ENCODE measurements around the gene MKRN2. TPM values are rescaled to one million over a fixed set of nuclear protein-coding genes. Genes with fewer than 3 reads are reported as not detected.
"Not testable (repeated sequence)": the region's sequence is repeated elsewhere in the genome, so short reads cannot be mapped to it uniquely, and the experiment has no call there.

Gene MKRN2
- total and polyA plus RNA-seq, 2 of the 13 experiments (the other 11 are each of a cell fraction or from before 2014, with no cell fraction given): 25.5 to 34.3 TPM

DNA sequence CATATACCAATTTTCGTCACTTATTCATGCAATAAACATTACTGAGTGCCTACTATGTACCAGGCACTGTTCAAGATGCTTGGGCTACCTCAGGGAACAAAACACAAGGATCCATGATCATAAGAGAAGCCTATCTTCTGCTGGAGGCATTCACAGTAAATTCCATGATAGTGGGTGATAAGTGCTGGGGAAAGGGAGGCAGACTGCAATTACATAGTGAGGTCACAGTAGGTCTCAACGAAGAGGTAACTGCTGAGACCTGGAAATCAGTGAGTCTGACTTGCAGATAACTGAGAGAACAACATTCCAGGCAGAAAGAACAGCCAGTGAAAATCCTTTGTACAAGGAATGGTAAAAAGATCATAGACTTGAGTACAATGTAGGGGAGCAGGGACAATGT, 73.4 kb downstream of the MKRN2 start (continued):
- TF ChIP-seq, protein P1, sequence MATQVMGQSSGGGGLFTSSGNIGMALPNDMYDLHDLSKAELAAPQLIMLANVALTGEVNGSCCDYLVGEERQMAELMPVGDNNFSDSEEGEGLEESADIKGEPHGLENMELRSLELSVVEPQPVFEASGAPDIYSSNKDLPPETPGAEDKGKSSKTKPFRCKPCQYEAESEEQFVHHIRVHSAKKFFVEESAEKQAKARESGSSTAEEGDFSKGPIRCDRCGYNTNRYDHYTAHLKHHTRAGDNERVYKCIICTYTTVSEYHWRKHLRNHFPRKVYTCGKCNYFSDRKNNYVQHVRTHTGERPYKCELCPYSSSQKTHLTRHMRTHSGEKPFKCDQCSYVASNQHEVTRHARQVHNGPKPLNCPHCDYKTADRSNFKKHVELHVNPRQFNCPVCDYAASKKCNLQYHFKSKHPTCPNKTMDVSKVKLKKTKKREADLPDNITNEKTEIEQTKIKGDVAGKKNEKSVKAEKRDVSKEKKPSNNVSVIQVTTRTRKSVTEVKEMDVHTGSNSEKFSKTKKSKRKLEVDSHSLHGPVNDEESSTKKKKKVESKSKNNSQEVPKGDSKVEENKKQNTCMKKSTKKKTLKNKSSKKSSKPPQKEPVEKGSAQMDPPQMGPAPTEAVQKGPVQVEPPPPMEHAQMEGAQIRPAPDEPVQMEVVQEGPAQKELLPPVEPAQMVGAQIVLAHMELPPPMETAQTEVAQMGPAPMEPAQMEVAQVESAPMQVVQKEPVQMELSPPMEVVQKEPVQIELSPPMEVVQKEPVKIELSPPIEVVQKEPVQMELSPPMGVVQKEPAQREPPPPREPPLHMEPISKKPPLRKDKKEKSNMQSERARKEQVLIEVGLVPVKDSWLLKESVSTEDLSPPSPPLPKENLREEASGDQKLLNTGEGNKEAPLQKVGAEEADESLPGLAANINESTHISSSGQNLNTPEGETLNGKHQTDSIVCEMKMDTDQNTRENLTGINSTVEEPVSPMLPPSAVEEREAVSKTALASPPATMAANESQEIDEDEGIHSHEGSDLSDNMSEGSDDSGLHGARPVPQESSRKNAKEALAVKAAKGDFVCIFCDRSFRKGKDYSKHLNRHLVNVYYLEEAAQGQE (IDR thresholded peaks at IDR 0.05; ENCODE audit: borderline replicate concordance in 1 of 2, low read depth in 1 of 2, low read length in 2 of 2): no peak
- TF ChIP-seq, protein P2, sequence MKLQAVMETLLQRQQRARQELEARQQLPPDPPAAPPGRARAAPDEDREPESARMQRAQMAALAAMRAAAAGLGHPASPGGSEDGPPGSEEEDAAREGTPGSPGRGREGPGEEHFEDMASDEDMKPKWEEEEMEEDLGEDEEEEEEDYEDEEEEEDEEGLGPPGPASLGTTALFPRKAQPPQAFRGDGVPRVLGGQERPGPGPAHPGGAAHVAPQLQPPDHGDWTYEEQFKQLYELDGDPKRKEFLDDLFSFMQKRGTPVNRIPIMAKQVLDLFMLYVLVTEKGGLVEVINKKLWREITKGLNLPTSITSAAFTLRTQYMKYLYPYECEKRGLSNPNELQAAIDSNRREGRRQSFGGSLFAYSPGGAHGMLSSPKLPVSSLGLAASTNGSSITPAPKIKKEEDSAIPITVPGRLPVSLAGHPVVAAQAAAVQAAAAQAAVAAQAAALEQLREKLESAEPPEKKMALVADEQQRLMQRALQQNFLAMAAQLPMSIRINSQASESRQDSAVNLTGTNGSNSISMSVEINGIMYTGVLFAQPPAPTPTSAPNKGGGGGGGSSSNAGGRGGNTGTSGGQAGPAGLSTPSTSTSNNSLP (IDR thresholded peaks at IDR 0.05; ENCODE audit: low read depth, low read length): no peak

DNA sequence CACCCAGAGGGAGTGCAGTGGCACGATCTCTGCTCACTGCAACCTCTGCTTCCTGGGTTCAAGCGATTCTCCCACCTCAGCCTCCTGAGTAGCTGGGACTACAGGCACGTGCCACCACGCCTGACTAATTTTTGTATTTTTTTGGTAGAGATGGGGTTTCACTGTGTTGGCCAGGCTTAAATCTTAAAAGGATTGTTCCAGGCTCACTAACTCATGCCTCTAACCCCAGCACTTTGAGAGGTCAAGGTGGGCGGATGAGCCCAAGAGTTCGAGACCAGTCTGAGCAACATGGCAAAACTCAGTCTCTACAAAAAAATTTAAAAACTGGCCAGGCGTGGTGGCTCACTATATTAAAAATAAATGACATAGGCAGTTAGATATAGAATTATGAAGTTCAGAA, 74.0 kb downstream of the MKRN2 start:
- H2AFZ ChIP-seq (ENCODE audit: low read length); H3K4me3 ChIP-seq (replicated peaks in 1 of 3; ENCODE audit: insufficient read depth in 1 of 3, low read depth in 2 of 3, low read length in 3 of 3); CTCF ChIA-PET (ENCODE audit: low intra/inter-chr PET ratio, low total read pairs); BruUV-seq (replicated peaks); DNase-seq (ENCODE audit: low spot score); in situ Hi-C loops (cut with HindIII; ENCODE audit: extremely low pct_ligation_motif_present, low pct_unique_long_range_greater_than_20kb); H3K9me3 ChIP-seq (ENCODE audit: low read length); H3K9ac ChIP-seq (ENCODE audit: insufficient read depth, low read depth, low read length); intact Hi-C loops (cut with micrococcal nuclease; ENCODE audit: unreplicated experiment); H3K27me3 ChIP-seq (ENCODE audit: control insufficient read depth in 1 of 2, insufficient read depth in 2 of 2, low read length in 2 of 2); ATAC-seq; H3K36me3 ChIP-seq (replicated peaks in 1 of 2; ENCODE audit: control insufficient read depth in 1 of 2, insufficient read depth in 2 of 2, low read length in 2 of 2); POLR2A ChIA-PET; H3K27ac ChIP-seq (ENCODE audit: extremely low read length, insufficient read depth, low read length); H3K4me2 ChIP-seq (ENCODE audit: low read depth, low read length); FAIRE-seq: not testable (repeated sequence)
- peak; percentile 58; the same call in 1 of the 2 replicates for TF ChIP-seq ZNF121 (CRISPR knock-in tag; IDR thresholded peaks at IDR 0.05)
- TF ChIP-seq FOSL2 (CRISPR knock-in tag; IDR thresholded peaks at IDR 0.05): 0 out of 2 replicates have a peak, but pooled peaks have one; percentile 25
- Histone ChIP-seq H3K4me1 (ENCODE audit: insufficient read depth, low read length) (peaks cover 18% of the 10 kb centered on the region; the same call in 1 of the 2 replicates), H4K20me1 (ENCODE audit: insufficient read depth, low read length) (peaks cover 37% of the 10 kb centered on the region), H3K79me2 (ENCODE audit: insufficient read depth, low read length) (peaks cover 90% of the 10 kb centered on the region)
- 94% methylated on average over 7 of the region's 7 CpGs for WGBS (ENCODE audit: low lambda C conversion rate)
